ENCODE measurements around the gene LAPTM4A. TPM values are rescaled to one million over a fixed set of nuclear protein-coding genes. Genes with fewer than 3 reads are reported as not detected.

Gene LAPTM4A
- total RNA-seq, 1 donor from 2014 or later: 300 TPM

GRCh38 chr2:20057268-20057667 is 5.8 kb upstream of the LAPTM4A start:
- no peaks in the 10 kb centered on the region for H3K27me3 ChIP-seq (ENCODE audit: insufficient read depth, low read length)
- no peak overlapping the region for H3K9ac ChIP-seq (ENCODE audit: low read length)
- H3K4me1 ChIP-seq (ENCODE audit: insufficient read depth, low read length): peaks cover 10% of the 10 kb centered on the region
- H3K36me3 ChIP-seq (ENCODE audit: insufficient read depth, low read length): no peaks in the 10 kb centered on the region
- FAIRE-seq: no peak
- H3K79me2 ChIP-seq (ENCODE audit: insufficient read depth, low read length): no peaks in the 10 kb centered on the region
- H3K4me1 Mint-ChIP-seq (ENCODE audit: low read depth, unreplicated experiment): no peaks in the 10 kb centered on the region
- no peaks in the 10 kb centered on the region for H4K20me1 ChIP-seq (ENCODE audit: insufficient read depth, low read length)
- TF ChIP-seq EZH2 (IDR thresholded peaks at IDR 0.05; ENCODE audit: insufficient read depth, low read length) (no peak), CTCF (IDR thresholded peaks at IDR 0.05; ENCODE audit: insufficient read depth, low read depth, low read length) (no peak)
- no peaks in the 10 kb centered on the region for H3K9me3 Mint-ChIP-seq (ENCODE audit: unreplicated experiment)
- H3K27ac ChIP-seq (ENCODE audit: low read depth, low read length): no peak overlapping the region
- H3K36me3 Mint-ChIP-seq (ENCODE audit: low read depth, unreplicated experiment): no peaks in the 10 kb centered on the region
- no peaks in the 10 kb centered on the region for H3K27me3 Mint-ChIP-seq (ENCODE audit: low read depth, unreplicated experiment)
- H3K4me2 ChIP-seq (ENCODE audit: low read length): no peak overlapping the region
- no peak overlapping the region for H2AFZ ChIP-seq (ENCODE audit: low read depth, low read length)
- DNase-seq (ENCODE audit: low read depth): no peak
- no peaks in the 10 kb centered on the region for H3K9me3 ChIP-seq (ENCODE audit: insufficient read depth, low read depth, low read length)
- H3K4me3 Mint-ChIP-seq (ENCODE audit: unreplicated experiment): no peak overlapping the region
- H3K27ac Mint-ChIP-seq (ENCODE audit: unreplicated experiment): no peak overlapping the region
- no peak overlapping the region for H3K4me3 ChIP-seq (ENCODE audit: insufficient read depth, low read depth, low read length)

- H3K36me3 Mint-ChIP-seq (ENCODE audit: low read depth, unreplicated experiment): no peaks in the 10 kb centered on the region
- no peak overlapping the region for H3K27ac Mint-ChIP-seq (ENCODE audit: unreplicated experiment)
- no peaks in the 10 kb centered on the region for H3K9me3 ChIP-seq (ENCODE audit: insufficient read depth, low read depth, low read length)
- H3K4me1 ChIP-seq (ENCODE audit: insufficient read depth, low read length): peaks cover 5% of the 10 kb centered on the region
- TF ChIP-seq CTCF (IDR thresholded peaks at IDR 0.05; ENCODE audit: insufficient read depth, low read depth, low read length) (no peak), EZH2 (IDR thresholded peaks at IDR 0.05; ENCODE audit: insufficient read depth, low read length) (no peak)
- no peaks in the 10 kb centered on the region for H3K27me3 Mint-ChIP-seq (ENCODE audit: low read depth, unreplicated experiment)
- H3K27ac ChIP-seq (ENCODE audit: low read depth, low read length): no peak overlapping the region
- H3K4me3 ChIP-seq (ENCODE audit: insufficient read depth, low read depth, low read length): no peak overlapping the region
- no peak overlapping the region for H3K4me3 Mint-ChIP-seq (ENCODE audit: unreplicated experiment)
- no peak overlapping the region for H3K4me2 ChIP-seq (ENCODE audit: low read length)
- FAIRE-seq: no peak
- H3K4me1 Mint-ChIP-seq (ENCODE audit: low read depth, unreplicated experiment): no peaks in the 10 kb centered on the region
- H3K79me2 ChIP-seq (ENCODE audit: insufficient read depth, low read length): peaks cover 15% of the 10 kb centered on the region
- H3K27me3 ChIP-seq (ENCODE audit: insufficient read depth, low read length): no peaks in the 10 kb centered on the region
- no peaks in the 10 kb centered on the region for H3K36me3 ChIP-seq (ENCODE audit: insufficient read depth, low read length)
- no peaks in the 10 kb centered on the region for H3K9me3 Mint-ChIP-seq (ENCODE audit: unreplicated experiment)
- H3K9ac ChIP-seq (ENCODE audit: low read length): no peak overlapping the region
- no peak for DNase-seq (ENCODE audit: low read depth)
- H4K20me1 ChIP-seq (ENCODE audit: insufficient read depth, low read length): peaks cover 10% of the 10 kb centered on the region
- H2AFZ ChIP-seq (ENCODE audit: low read depth, low read length): no peak overlapping the region
These were observed 3.5 kb upstream of the LAPTM4A start for GRCh38 chr2:20054931-20055330.

GRCh38 chr2:20054119-20054518 is 2.7 kb upstream of the LAPTM4A start:
- H3K36me3 Mint-ChIP-seq (ENCODE audit: low read depth, unreplicated experiment): no peaks in the 10 kb centered on the region

More at GRCh38 chr2:20054119-20054518, 2.7 kb upstream of the LAPTM4A start:
- H3K27me3 ChIP-seq (ENCODE audit: insufficient read depth, low read length): no peaks in the 10 kb centered on the region
- H3K4me2 ChIP-seq (ENCODE audit: low read length): no peak overlapping the region
- peaks cover 23% of the 10 kb centered on the region for H3K79me2 ChIP-seq (ENCODE audit: insufficient read depth, low read length)
- TF ChIP-seq EZH2 (IDR thresholded peaks at IDR 0.05; ENCODE audit: insufficient read depth, low read length) (no peak), CTCF (IDR thresholded peaks at IDR 0.05; ENCODE audit: insufficient read depth, low read depth, low read length) (no peak)
- no peaks in the 10 kb centered on the region for H3K36me3 ChIP-seq (ENCODE audit: insufficient read depth, low read length)
- H3K4me1 ChIP-seq (ENCODE audit: insufficient read depth, low read length): peaks cover 5% of the 10 kb centered on the region
- Mint-ChIP-seq H3K27me3 (ENCODE audit: low read depth, unreplicated experiment) (no peaks in the 10 kb centered on the region), H3K4me1 (ENCODE audit: low read depth, unreplicated experiment) (no peaks in the 10 kb centered on the region), H3K27ac (ENCODE audit: unreplicated experiment) (no peak overlapping the region), H3K4me3 (ENCODE audit: unreplicated experiment) (no peak overlapping the region), H3K9me3 (ENCODE audit: unreplicated experiment) (no peaks in the 10 kb centered on the region)
- DNase-seq (ENCODE audit: low read depth): no peak
- peaks cover 18% of the 10 kb centered on the region for H4K20me1 ChIP-seq (ENCODE audit: insufficient read depth, low read length)
- no peak overlapping the region for H3K4me3 ChIP-seq (ENCODE audit: insufficient read depth, low read depth, low read length)
- no peak for FAIRE-seq
- H3K27ac ChIP-seq (ENCODE audit: low read depth, low read length): no peak overlapping the region
- H3K9ac ChIP-seq (ENCODE audit: low read length): no peak overlapping the region
- H2AFZ ChIP-seq (ENCODE audit: low read depth, low read length): no peak overlapping the region
- no peaks in the 10 kb centered on the region for H3K9me3 ChIP-seq (ENCODE audit: insufficient read depth, low read depth, low read length)
